GM12878 (cell line): ENCODE results near the gene PPIF. TPM values are rescaled to one million over a fixed set of nuclear protein-coding genes. Genes with fewer than 3 reads are reported as not detected.

Experiments
- ATAC-seq: fragments of 200-7000 bp; cut with Tn5 transposase; 3 replicates; pipeline ENCODE4 v1.9.1; 2020; ENCODE audit warnings: mild to moderate bottlenecking, moderate library complexity
- BruUV-seq: library from RNA; stranded (reverse); fragments of 400-500 nt; replicated peaks from 2 replicates; lab custom pipeline; 2021; lab: Mats Ljungman, UMichigan
- CTCF ChIA-PET: fragments of 300-600 bp; sonication (Branson Sonifier 250); formaldehyde crosslinking; extraction: SDS; loops from one replicate; lab custom pipeline; 2021; ENCODE audit warnings: inconsistent platforms; lab: Yijun Ruan, JAX
- POLR2A ChIA-PET: fragments of 350-600 bp; formaldehyde crosslinking; extraction: SDS; loops from one replicate; lab custom pipeline; 2021; ENCODE audit warnings: inconsistent platforms; lab: Charles Lee
- RAD21 ChIA-PET: fragments of 300-600 bp; sonication (Branson Sonifier 250); formaldehyde crosslinking; loops from one replicate; lab custom pipeline; 2023; ENCODE audit warnings: antibody characterized with exemption; ENCODE audit not compliant: unreplicated experiment; lab: Charles Lee
- SMC1A ChIA-PET: fragments of 300-600 bp; sonication (Branson Sonifier 250); formaldehyde crosslinking; loops from one replicate; lab custom pipeline; 2023; ENCODE audit not compliant: unreplicated experiment, uncharacterized antibody; lab: Charles Lee
- DNase-seq: peaks from one replicate; pipeline ENCODE4 v3.0.0-alpha.2; 2011; ENCODE audit warnings: low read depth, low spot score
- FAIRE-seq: peaks from 3 replicates; lab custom pipeline; 2011; peaks lifted over from hg19 to GRCh38; lab: Jason Lieb, UNC
- H2AFZ ChIP-seq: 2 replicates; pipeline ENCODE4 v1.6.0; 2011; ENCODE audit warnings: low read depth, low read length, control low read depth; ENCODE audit not compliant: control insufficient read depth
- H3K27ac ChIP-seq: 2 replicates; pipeline ENCODE4 v1.5.1; 2011; ENCODE audit warnings: control low read depth; ENCODE audit not compliant: control insufficient read depth, insufficient read depth
- H3K27me3 ChIP-seq, 2 experiments: replicated peaks in 1 of 2; 2 replicates each; pipeline versions ENCODE4 v1.6.0 to v1.6.1; 2011; ENCODE audit warnings: low read length in 1 of 2; ENCODE audit not compliant: control insufficient read depth in 2 of 2, insufficient read depth in 2 of 2
- H3K36me3 ChIP-seq, 2 experiments: 2 replicates each; pipeline ENCODE4 v1.5.1; 2011; ENCODE audit warnings: low read length in 1 of 2; ENCODE audit not compliant: control insufficient read depth in 2 of 2, insufficient read depth in 2 of 2
- H3K4me1 ChIP-seq: 2 replicates; pipeline ENCODE4 v1.6.1; 2011; ENCODE audit warnings: mild to moderate bottlenecking, low read length, moderate library complexity, mixed read lengths; ENCODE audit not compliant: control insufficient read depth, insufficient read depth
- H3K4me2 ChIP-seq: 2 replicates; pipeline ENCODE4 v1.6.0; 2011; ENCODE audit warnings: control low read depth; ENCODE audit not compliant: control insufficient read depth, insufficient read depth
- H3K4me3 ChIP-seq: fragments of 200-600 bp; sonication (generic); 2 replicates; pipeline ENCODE4 v1.5.1; 2016
- H3K79me2 ChIP-seq: 2 replicates; pipeline ENCODE4 v1.6.0; 2011; ENCODE audit warnings: low read length; ENCODE audit not compliant: control insufficient read depth, insufficient read depth
- H3K9ac ChIP-seq: 2 replicates; pipeline ENCODE4 v1.8.0; 2011; ENCODE audit warnings: low read length, control low read depth, mixed read lengths; ENCODE audit not compliant: control insufficient read depth, insufficient read depth
- H3K9me3 ChIP-seq: replicated peaks from 3 replicates; pipeline ENCODE4 v1.5.1; 2011; ENCODE audit warnings: mild to moderate bottlenecking, low read length; ENCODE audit not compliant: control insufficient read depth, insufficient read depth
- H4K20me1 ChIP-seq: 2 replicates; pipeline ENCODE4 v1.6.0; 2011; ENCODE audit not compliant: control insufficient read depth, insufficient read depth
- CEBPB ChIP-seq, 2 experiments: fragments of 150-350 bp in 1 of 2; IDR thresholded peaks; 2 replicates each; pipeline ENCODE4 v1.6.1; 2012 to 2014; ENCODE audit warnings: low read depth in 2 of 2, low read length in 2 of 2, borderline replicate concordance in 1 of 2, inconsistent platforms in 1 of 2
- DPF2 ChIP-seq: fragments of 450-650 bp; IDR thresholded peaks from 2 replicates; pipeline ENCODE4 v1.6.1; 2017; ENCODE audit warnings: mild to moderate bottlenecking
- ETV6 ChIP-seq, 2 experiments: fragments of 450-650 bp in 1 of 2; IDR thresholded peaks in 1 of 2; conservative IDR thresholded peaks in 1 of 2; 2 replicates each; pipeline ENCODE4 v1.6.1; 2014; ENCODE audit warnings: antibody characterized with exemption in 1 of 2, borderline replicate concordance in 1 of 2, low read depth in 1 of 2, mild to moderate bottlenecking in 1 of 2, moderate library complexity in 1 of 2
- HSF1 ChIP-seq: fragments of 150-350 bp; IDR thresholded peaks from 2 replicates; pipeline ENCODE4 v1.6.1; 2014; ENCODE audit warnings: mild to moderate bottlenecking, low read depth, low read length
- IKZF2 ChIP-seq, 2 experiments: fragments of 450-650 bp; IDR thresholded peaks; 2 replicates each; pipeline ENCODE4 v1.6.1; 2017; ENCODE audit warnings: mild to moderate bottlenecking in 2 of 2, moderate library complexity in 2 of 2
- JUND ChIP-seq: IDR thresholded peaks from 2 replicates; pipeline ENCODE4 v1.6.1; 2012; ENCODE audit warnings: low read depth, mild to moderate bottlenecking, low read length, improper control_type of control experiment, moderate library complexity
- KLF5 ChIP-seq: fragments of 450-650 bp; IDR thresholded peaks from 2 replicates; pipeline ENCODE4 v1.6.1; 2014; ENCODE audit warnings: mild to moderate bottlenecking; ENCODE audit not compliant: partially characterized antibody
- NFYA ChIP-seq: IDR thresholded peaks from 2 replicates; pipeline ENCODE4 v1.6.1; 2011; ENCODE audit warnings: low read depth, mild to moderate bottlenecking, low read length, improper control_type of control experiment, borderline replicate concordance
- PBX3 ChIP-seq: IDR thresholded peaks from 2 replicates; pipeline ENCODE4 v1.6.1; 2011; ENCODE audit warnings: mild to moderate bottlenecking, low read depth, low read length, moderate library complexity; ENCODE audit not compliant: insufficient replicate concordance
- POU2F2 ChIP-seq: IDR thresholded peaks from 3 replicates; pipeline ENCODE4 v1.6.1; 2011; ENCODE audit warnings: low read depth, mild to moderate bottlenecking, low read length, borderline replicate concordance
- RB1 ChIP-seq: fragments of 450-650 bp; formaldehyde crosslinking; IDR thresholded peaks from 2 replicates; pipeline ENCODE4 v1.6.1; 2017; ENCODE audit warnings: mild to moderate bottlenecking, borderline replicate concordance
- SREBF2 ChIP-seq: IDR thresholded peaks from 2 replicates; pipeline ENCODE4 v1.6.1; 2012; ENCODE audit warnings: mild to moderate bottlenecking, low read length
- TCF7 ChIP-seq: IDR thresholded peaks from 2 replicates; pipeline ENCODE4 v1.6.1; 2014; ENCODE audit warnings: antibody characterized with exemption, borderline replicate concordance
- USF2 ChIP-seq: IDR thresholded peaks from 2 replicates; pipeline ENCODE4 v1.6.1; 2011; ENCODE audit warnings: low read depth, low read length, improper control_type of control experiment, borderline replicate concordance
- ZBTB33 ChIP-seq: fragments of 450-650 bp; IDR thresholded peaks from 2 replicates; pipeline ENCODE4 v1.6.1; 2017; ENCODE audit warnings: mild to moderate bottlenecking
- ZNF622 ChIP-seq: fragments of 450-650 bp; IDR thresholded peaks from 2 replicates; pipeline ENCODE4 v1.6.1; 2017; ENCODE audit warnings: mild to moderate bottlenecking, inconsistent platforms
- WGBS: methylation state at CpG from one replicate; pipeline ENCODE4 v1.1.6; 2016; ENCODE audit warnings: low lambda C conversion rate; ENCODE audit not compliant: insufficient replicate concordance, insufficient coverage; ENCODE audit errors: missing lambda C conversion rate; 5-methylcytosine and 5-hydroxymethylcytosine counted together
- in situ Hi-C: fragments of 300-500 bp; cut with MboI; formaldehyde crosslinking; loops from 9 replicates; pipeline ENCODE4 v1.14.3; 2018; ENCODE audit warnings: mixed read lengths
- intact Hi-C: fragments of 100-400 bp; cut with micrococcal nuclease; formaldehyde crosslinking; loops from one replicate; pipeline ENCODE4 v1.14.2; 2022; ENCODE audit not compliant: unreplicated experiment
- polyA plus RNA-seq, 11 experiments: library from polyadenylated mRNA; depleted of rRNA in 4 of 11; unstranded in 6 of 11; stranded (reverse) in 5 of 11; fragments of >200 nt; fragmentation: Nextera tagmentation in 4 of 11; fragmentation: Illumina TruSeq in 1 of 11; extraction: Ambion mirVana in 4 of 11; extraction: Trizol in 1 of 11; gene quantifications; 1 replicate in 1 of 11; 2 replicates in 10 of 11; pipeline versions ENCODE4 v1.2.1 to v1.2.3, GENCODE V29; 2011 to 2016; ENCODE audit warnings: inconsistent platforms in 2 of 11, missing spikeins in 2 of 11, low read depth in 1 of 11
- total RNA-seq, 4 experiments: library from RNA; depleted of rRNA in 3 of 4; stranded (reverse); fragments of >200 nt in 3 of 4; fragmentation: Illumina TruSeq in 1 of 4; extraction: Trizol in 1 of 4; gene quantifications; 2 replicates each; pipeline versions ENCODE4 v1.2.1 to v1.2.3, GENCODE V29; 2013 to 2021

PPIF gene
- total and polyA plus RNA-seq, 10 of the 15 experiments (the other 5 are each of a cell fraction or from before 2014, with no cell fraction given) = 28.8 to 180 (median 128) TPM

GRCh38 chr10:79335470-79336235 lies 11.6 kb upstream of the PPIF start (continued):
- TF ChIP-seq HSF1 = no peak
- no peak for TF ChIP-seq ETV6 (conservative IDR thresholded peaks at IDR 0.05 in 1 of 2, IDR thresholded peaks at IDR 0.05 in 1 of 2; ENCODE audit: borderline replicate concordance in 1 of 2, low read depth in 1 of 2)

GRCh38 chr10:79336276-79336675 lies 11.0 kb upstream of the PPIF start:
- Histone ChIP-seq H3K27me3 (no peaks in the 10 kb centered on the region), H3K4me2 (no peak overlapping the region), H3K4me1 (peaks cover 9% of the 10 kb centered on the region), H3K9ac (no peak overlapping the region), H2AFZ (no peak overlapping the region), H3K9me3 (no peaks in the 10 kb centered on the region; the same call in 2 of the 3 replicates), H3K4me3 (no peak overlapping the region), H4K20me1 (no peaks in the 10 kb centered on the region), H3K79me2 (no peaks in the 10 kb centered on the region), H3K27ac (no peak overlapping the region), H3K36me3 (no peaks in the 10 kb centered on the region)
- ChIA-PET CTCF (interaction anchor here (0.9 to 1.8 kb wide), 2 partner anchors 10 to 90 kb away, joined by 3 to 10 read pairs; no protein-coding TSS in a partner anchor), SMC1A (interaction anchor here (0.8 to 1.3 kb wide), 2 partner anchors 10 to 12 kb away, joined by 3 read pairs; no protein-coding TSS in a partner anchor), RAD21 (no interaction called here), POLR2A (interaction anchor here (0.8 kb wide), 1 partner anchor 134 kb away, joined by 3 read pairs; no protein-coding TSS in a partner anchor)
- no TSS peak for BruUV-seq
- intact Hi-C loops (no loop called here), in situ Hi-C loops (no loop called here)
- DNase-seq (no peak), ATAC-seq (no peak), FAIRE-seq (no peak)
- WGBS = 76% methylated on average over 3 of the region's 3 CpGs
- TF ChIP-seq DPF2 (no peak), KLF5 (no peak), SREBF2 (no peak), USF2 (no peak), RB1 (no peak), POU2F2 (no peak), ZNF622 (no peak), IKZF2 (IDR thresholded peaks at IDR 0.05) (no peak), TCF7 (no peak), CEBPB (IDR thresholded peaks at IDR 0.05; ENCODE audit: borderline replicate concordance in 1 of 2, low read depth in 2 of 2, low read length in 2 of 2) (no peak), NFYA (no peak), ZBTB33 (no peak), PBX3 (no peak), JUND (no peak)
